ENCODE results near the gene UBXN6. TPM values are rescaled to one million over a fixed set of nuclear protein-coding genes. Genes with fewer than 3 reads are reported as not detected.

The UBXN6 gene
- total and polyA plus RNA-seq, 2 of the 8 experiments (the other 6 are each of a cell fraction or from before 2014, with no cell fraction given) = 28.0 to 43.8 TPM

DNA sequence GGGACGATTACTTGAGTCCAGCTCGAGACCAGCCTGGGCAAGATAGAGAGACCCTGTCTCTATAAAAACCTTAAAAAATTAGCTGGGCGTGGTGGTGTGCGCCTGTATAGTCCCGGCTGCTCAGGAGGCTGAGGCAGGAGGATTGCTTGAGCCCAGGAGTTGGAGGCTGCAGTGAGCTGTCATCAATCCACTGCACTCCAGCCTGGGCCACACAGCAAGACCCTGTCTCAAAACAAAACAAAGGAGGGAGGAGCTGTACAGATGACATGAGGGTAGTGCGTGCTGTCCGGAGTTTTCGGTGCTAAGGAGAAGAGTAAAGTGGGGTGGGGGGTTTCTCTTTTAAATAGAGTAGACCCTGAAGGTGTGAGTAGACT is 37.1 kb upstream of the UBXN6 start:
- Histone ChIP-seq H3K4me3 (ENCODE audit: extremely low read depth in 1 of 4, insufficient read depth in 2 of 4, low read depth in 3 of 4, low read length in 4 of 4) (no peak overlapping the region), H3K4ac (replicated peaks; ENCODE audit: insufficient read length, low read depth, low read length) (no peak overlapping the region), H2AK5ac (ENCODE audit: low read depth, low read length) (no peak overlapping the region), H2BK12ac (ENCODE audit: low read depth, low read length) (no peak overlapping the region), H4K8ac (ENCODE audit: extremely low read depth, insufficient read depth, low read length) (no peak overlapping the region), H3K27me3 (replicated peaks in 1 of 4; ENCODE audit: control insufficient read depth in 3 of 4, extremely low read depth in 1 of 4, insufficient read depth in 3 of 4, low read length in 3 of 4) (no peaks in the 10 kb centered on the region; a peak in 1 of 7 replicates), H4K20me1 (replicated peaks in 1 of 2; ENCODE audit: control insufficient read depth in 1 of 2, insufficient read depth in 2 of 2, low read length in 2 of 2) (peaks cover 7 to 17% of the 10 kb centered on the region in 2 experiments), H3K4me1 (replicated peaks in 1 of 4; ENCODE audit: control insufficient read depth in 3 of 4, insufficient read depth in 4 of 4, low read length in 3 of 4) (no peaks in the 10 kb centered on the region), H3K9ac (replicated peaks in 1 of 4; ENCODE audit: extremely low read depth in 1 of 4, low read depth in 3 of 4, low read length in 3 of 4) (no peak overlapping the region), H3K23ac (ENCODE audit: insufficient read length) (no peak overlapping the region), H4K5ac (ENCODE audit: insufficient read length, low read depth, low read length) (no peak overlapping the region), H3K18ac (ENCODE audit: extremely low read depth, low read length) (no peak overlapping the region), H2BK20ac (ENCODE audit: low read length) (no peak overlapping the region), H4K91ac (replicated peaks; ENCODE audit: insufficient read length, low read length) (no peak overlapping the region), H3K14ac (ENCODE audit: insufficient read length) (no peak overlapping the region), H2BK120ac (replicated peaks; ENCODE audit: low read depth, low read length) (no peak overlapping the region), H2BK5ac (ENCODE audit: low read depth, low read length) (no peak overlapping the region), H2BK15ac (ENCODE audit: low read length) (no peak overlapping the region), H3K79me1 (ENCODE audit: low read depth, low read length) (peaks cover 6% of the 10 kb centered on the region), H3K56ac (replicated peaks; ENCODE audit: insufficient read length, low read depth, low read length) (no peak overlapping the region), H3K4me2 (ENCODE audit: insufficient read depth in 1 of 2, low read depth in 2 of 2, low read length in 2 of 2) (no peak overlapping the region), H3K23me2 (ENCODE audit: low read depth, low read length) (peaks cover 10% of the 10 kb centered on the region; the same call in 1 of the 2 replicates), H2AFZ (ENCODE audit: low read length) (no peak overlapping the region), H3K36me3 (ENCODE audit: control insufficient read depth in 2 of 4, insufficient read depth in 4 of 4, low read length in 3 of 4) (peaks cover 14 to 74% (median 55%) of the 10 kb centered on the region in 4 experiments), H3K9me3 (ENCODE audit: insufficient read depth in 2 of 2, low read depth in 1 of 2, low read length in 1 of 2) (no peaks in the 10 kb centered on the region), H3K79me2 (ENCODE audit: control insufficient read depth in 1 of 2, insufficient read depth in 2 of 2, low read length in 2 of 2) (0 out of 4 replicates have a peak, but pooled peaks cover 0 to 3% of the 10 kb centered on the region in 2 experiments), H3K27ac (ENCODE audit: low read depth, low read length) (no peak overlapping the region)
- no peak for DNase-seq (ENCODE audit: low read depth in 1 of 2, low spot score in 2 of 2)
- ChIA-PET CTCF (ENCODE audit: partially characterized antibody) (interaction anchor here (0.6 to 2.7 kb wide), 3 partner anchors 20 to 30 kb away, joined by 3 to 13 read pairs (median 3); no protein-coding TSS in a partner anchor), POLR2A (ENCODE audit: partially characterized antibody) (interaction anchor here (0.6 to 3.8 kb wide), 7 partner anchors 9 to 47 kb away, joined by 3 to 19 read pairs (median 4); no protein-coding TSS in a partner anchor)
- WGBS, 2 experiments (ENCODE audit: extremely low coverage in 1 of 2, insufficient coverage in 1 of 2, insufficient read length in 1 of 2, insufficient replicate concordance in 2 of 2, low coverage in 1 of 2, low lambda C conversion rate in 2 of 2, missing lambda C conversion rate in 1 of 2) = 100% methylated on average over 7 of the region's 8 CpGs; no CpG with 5 or more reads in 1 of the 2 experiments
- no peak for FAIRE-seq
- TF ChIP-seq ASH2L (IDR thresholded peaks at IDR 0.05; ENCODE audit: low read length) (no peak), YY1 (IDR thresholded peaks at IDR 0.05; ENCODE audit: low read depth, low read length) (no peak), POU5F1 (IDR thresholded peaks at IDR 0.05; ENCODE audit: low read depth, low read length) (no peak), SAP30 (IDR thresholded peaks at IDR 0.05; ENCODE audit: insufficient read depth, insufficient replicate concordance, low read length) (no peak), CHD2 (IDR thresholded peaks at IDR 0.05; ENCODE audit: low read length) (no peak), CBX5 (IDR thresholded peaks at IDR 0.05; ENCODE audit: low read depth, low read length) (no peak), POLR2AphosphoS5 (IDR thresholded peaks at IDR 0.05; ENCODE audit: low read depth, low read length) (no peak), RXRA (IDR thresholded peaks at IDR 0.05; ENCODE audit: insufficient read depth, low read depth, low read length) (no peak), SIRT6 (IDR thresholded peaks at IDR 0.05; ENCODE audit: low read length) (no peak), POLR2A (IDR thresholded peaks at IDR 0.05; ENCODE audit: control extremely low read depth in 1 of 2, low read depth in 2 of 2, low read length in 2 of 2) (no peak), SP4 (IDR thresholded peaks at IDR 0.05; ENCODE audit: low read length) (no peak), CHD1 (IDR thresholded peaks at IDR 0.05; ENCODE audit: low read depth, low read length) (no peak), GTF2F1 (IDR thresholded peaks at IDR 0.05; ENCODE audit: borderline replicate concordance, low read depth, low read length) (no peak)
- TF ChIP-seq, protein P1, sequence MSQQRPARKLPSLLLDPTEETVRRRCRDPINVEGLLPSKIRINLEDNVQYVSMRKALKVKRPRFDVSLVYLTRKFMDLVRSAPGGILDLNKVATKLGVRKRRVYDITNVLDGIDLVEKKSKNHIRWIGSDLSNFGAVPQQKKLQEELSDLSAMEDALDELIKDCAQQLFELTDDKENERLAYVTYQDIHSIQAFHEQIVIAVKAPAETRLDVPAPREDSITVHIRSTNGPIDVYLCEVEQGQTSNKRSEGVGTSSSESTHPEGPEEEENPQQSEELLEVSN (IDR thresholded peaks at IDR 0.05) = no peak
- TF ChIP-seq, protein P2, sequence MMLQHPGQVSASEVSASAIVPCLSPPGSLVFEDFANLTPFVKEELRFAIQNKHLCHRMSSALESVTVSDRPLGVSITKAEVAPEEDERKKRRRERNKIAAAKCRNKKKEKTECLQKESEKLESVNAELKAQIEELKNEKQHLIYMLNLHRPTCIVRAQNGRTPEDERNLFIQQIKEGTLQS (IDR thresholded peaks at IDR 0.05; ENCODE audit: insufficient read depth, low read depth, low read length) = no peak
